PC-3 (cell line): Measurements from ENCODE around the gene GAS7.

ENCODE experiments used
- CTCF ChIP-seq: fragments of 300-600 bp; sonication (generic); conservative IDR thresholded peaks from 2 replicates; pipeline ENCODE4 v1.5.1; 2017; ENCODE audit warnings: antibody characterized with exemption, low read depth, mild to moderate bottlenecking, low read length
- EZH2 ChIP-seq: fragments of 300-600 bp; sonication (generic); IDR thresholded peaks from one replicate; pipeline ENCODE4 v1.6.1; 2017; ENCODE audit warnings: antibody characterized with exemption, mild to moderate bottlenecking, low read length; ENCODE audit not compliant: unreplicated experiment

DNA sequence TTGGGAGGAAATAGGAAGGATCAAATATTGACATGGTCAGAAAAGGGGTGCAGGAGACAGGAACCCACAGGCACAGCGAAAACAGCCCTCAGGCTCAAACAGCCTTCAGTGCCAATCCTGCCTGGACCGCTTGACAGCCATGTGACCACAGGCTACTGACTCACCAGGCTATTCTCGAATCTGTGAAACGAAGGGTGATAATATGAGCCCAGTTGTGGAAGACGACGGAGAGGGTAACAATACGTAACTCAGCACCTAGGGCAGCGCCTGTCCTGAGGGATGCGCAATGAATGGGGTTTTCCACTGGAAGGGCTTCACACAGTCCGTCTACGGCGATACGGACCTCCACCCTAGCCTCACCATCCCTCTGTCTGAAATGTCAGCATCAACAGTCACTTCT lies 176.0 kb downstream of the GAS7 start:
- TF ChIP-seq EZH2 (no peak), CTCF (no peak)
